Right kidney (tissue), 1 donor: ENCODE measurements around the gene FSD1.
"Not testable (repeated sequence)": the region's sequence is repeated elsewhere in the genome, so short reads cannot be mapped to it uniquely, and the experiment has no call there.

Experiments
- DNase-seq: peaks from one replicate; pipeline ENCODE4 v3.0.0-alpha.2; 2016

Gene FSD1

DNA sequence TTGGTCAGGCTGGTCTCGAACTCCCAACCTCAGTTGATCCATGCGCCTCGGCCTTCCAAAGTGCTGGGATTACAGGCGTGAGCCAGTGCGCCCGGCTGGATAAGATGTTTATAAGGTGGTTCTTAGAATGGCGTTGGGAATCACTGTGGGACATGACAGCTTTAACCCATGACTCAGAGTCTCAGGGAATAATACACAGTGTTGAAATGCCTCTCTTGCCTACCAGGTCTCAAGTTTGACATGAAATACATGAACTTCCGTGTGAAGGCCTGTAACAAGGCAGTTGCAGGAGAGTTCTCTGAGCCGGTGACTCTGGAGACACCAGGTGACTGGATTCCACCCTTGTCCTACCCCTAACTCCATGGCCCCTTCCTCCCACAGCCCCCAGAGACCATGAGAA, 12.6 kb downstream of the FSD1 start:
- DNase-seq, result no peak

GRCh38 chr19:4318460-4318859, 14.1 kb downstream of the FSD1 start:
- DNase-seq, result no peak

GRCh38 chr19:4319067-4319718, 14.8 kb downstream of the FSD1 start:
- no peak for DNase-seq

DNA sequence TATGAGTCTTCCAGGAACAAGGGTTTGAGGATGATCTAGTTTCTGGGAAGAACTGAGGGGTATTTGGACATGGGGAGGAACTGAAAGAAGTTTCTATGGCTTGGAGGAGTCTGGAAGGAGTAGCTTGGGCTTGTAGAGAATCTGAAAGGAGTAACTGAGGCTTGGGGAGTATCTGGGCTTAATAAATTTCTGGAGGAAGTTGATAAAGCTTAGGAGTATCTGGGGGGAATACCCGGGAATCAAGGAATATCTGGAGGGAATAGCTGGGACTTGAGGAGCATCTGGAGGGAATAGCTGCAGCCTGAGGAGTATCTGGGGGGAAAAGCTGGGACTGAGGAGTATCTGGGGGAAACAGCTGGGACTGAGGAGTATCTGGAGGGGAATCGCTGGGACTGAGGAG, 16.0 kb downstream of the FSD1 start:
- DNase-seq, result no peak

GRCh38 chr19:4322942-4323665, 18.7 kb downstream of the FSD1 start:
- no peak for DNase-seq

DNA sequence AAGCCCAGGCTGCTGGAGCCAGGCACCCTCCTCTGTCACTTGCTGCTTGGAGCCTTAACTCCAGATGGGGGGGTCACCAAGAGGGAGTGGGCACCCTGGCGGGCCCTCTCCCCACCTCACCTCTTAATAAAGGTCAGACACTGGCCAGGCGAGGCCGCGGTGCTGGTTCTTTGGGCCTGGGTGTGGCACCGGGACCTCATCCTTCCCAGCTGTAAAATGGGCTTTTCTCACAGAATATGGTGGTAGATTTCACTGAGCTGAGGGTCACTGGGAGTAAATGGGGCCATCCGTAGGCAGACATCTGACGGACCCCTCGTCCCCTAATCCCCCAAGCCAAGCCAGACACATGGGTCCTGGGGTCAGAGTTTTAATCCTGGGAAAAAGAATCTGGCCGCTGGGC, 19.3 kb downstream of the FSD1 start:
- DNase-seq, result no peak

DNA sequence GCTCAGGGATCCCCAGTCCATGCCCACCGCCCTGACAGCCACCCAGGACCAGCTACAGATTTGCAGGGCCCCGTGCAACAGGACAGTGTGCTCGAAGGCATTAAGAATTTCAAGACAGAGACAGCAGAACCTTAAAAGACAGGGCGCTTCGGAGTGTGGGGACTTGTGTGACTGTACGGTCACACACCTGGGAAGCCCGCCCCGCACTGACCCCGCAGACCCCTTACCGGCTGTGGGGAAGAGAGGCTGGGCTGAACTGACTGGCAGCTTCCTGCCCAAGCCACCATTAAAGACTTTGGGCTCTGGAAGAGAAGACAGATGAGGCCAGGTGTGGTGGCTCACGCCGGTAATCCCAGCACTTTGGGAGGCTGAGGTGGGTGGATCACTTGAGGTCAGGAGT, 19.8 kb downstream of the FSD1 start:
- no peak for DNase-seq

- no peak for DNase-seq
Observed at GRCh38 chr19:4326215-4326836, 21.9 kb downstream of the FSD1 start.

DNA sequence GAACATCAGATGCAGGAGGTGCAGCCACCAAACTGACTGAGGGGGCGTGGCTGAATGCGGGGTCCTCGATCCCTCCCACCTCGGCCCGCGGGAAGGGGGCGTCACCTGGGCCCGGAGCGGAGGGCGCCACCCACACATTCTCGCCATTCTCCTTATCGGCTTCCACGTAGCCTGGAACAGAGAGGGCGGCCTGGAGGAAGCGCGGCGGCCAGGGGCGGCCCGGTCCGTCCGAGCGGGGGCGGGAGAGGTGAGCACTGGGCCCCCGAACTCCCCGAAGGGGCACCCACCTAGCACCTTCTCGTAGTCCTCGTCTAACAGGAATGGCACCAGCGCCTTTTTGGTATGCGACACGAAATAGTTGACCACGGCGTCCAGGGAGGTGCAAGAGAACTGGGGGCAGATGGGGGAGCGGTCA, 22.4 kb downstream of the FSD1 start:
- DNase-seq, result no peak

DNA sequence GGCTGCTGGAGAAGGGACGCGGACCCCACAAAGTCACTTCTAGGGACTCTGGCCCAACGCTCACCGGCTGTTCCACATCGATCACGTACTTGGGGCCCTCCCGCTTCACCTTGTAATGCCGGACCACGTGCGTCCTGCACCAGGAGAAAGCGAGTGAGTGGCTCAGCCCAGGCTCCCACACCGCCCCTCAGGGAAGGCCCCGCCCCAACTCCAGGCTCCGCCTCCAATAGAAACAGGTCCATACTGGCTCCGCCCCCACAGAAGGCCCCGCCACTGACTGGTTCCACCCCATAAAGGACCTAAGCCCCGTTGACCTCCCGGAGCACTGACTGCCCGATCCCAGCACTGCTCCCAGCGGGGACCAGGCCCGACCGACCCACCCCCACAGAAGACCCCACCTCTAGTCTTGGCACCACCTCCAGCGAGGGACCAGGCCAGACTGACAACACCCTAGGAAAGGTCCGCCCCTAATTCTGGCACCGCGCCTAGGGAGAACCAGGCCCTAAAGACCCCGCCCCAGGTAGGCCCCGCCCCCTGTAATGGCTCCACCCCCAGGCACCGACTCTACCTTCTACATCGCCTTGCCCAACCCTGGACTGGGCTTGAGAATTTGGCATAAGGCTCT, 23.0 kb downstream of the FSD1 start:
- DNase-seq, result peak; percentile 60

GRCh38 chr19:4327877-4328242, 23.5 kb downstream of the FSD1 start:
- DNase-seq, result peak; percentile 79

GRCh38 chr19:4328243-4328990, 24.0 kb downstream of the FSD1 start:
- peak; percentile 86 for DNase-seq

- DNase-seq, result not testable (repeated sequence)
Observed at GRCh38 chr19:4328991-4329681, 24.7 kb downstream of the FSD1 start.

DNA sequence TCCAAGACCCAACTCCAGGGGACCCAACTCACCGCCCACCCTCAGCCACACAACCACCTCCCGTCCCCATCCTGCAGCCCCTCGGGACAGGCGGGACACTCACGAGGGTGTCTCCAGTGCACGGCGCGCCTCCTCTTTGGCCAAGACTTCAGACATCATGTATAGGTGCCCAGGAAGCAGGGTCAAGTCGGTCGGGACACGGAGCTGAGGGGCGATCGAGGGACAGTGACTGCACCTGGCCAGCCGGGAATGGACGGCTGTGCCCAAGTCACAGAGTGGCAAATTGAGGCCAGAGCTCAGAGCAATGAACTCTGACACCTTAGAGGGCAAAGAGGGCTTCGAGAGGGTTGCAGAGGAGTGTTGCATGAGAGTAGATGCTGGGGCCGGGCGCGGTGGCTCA, 25.5 kb downstream of the FSD1 start:
- DNase-seq, result no peak

DNA sequence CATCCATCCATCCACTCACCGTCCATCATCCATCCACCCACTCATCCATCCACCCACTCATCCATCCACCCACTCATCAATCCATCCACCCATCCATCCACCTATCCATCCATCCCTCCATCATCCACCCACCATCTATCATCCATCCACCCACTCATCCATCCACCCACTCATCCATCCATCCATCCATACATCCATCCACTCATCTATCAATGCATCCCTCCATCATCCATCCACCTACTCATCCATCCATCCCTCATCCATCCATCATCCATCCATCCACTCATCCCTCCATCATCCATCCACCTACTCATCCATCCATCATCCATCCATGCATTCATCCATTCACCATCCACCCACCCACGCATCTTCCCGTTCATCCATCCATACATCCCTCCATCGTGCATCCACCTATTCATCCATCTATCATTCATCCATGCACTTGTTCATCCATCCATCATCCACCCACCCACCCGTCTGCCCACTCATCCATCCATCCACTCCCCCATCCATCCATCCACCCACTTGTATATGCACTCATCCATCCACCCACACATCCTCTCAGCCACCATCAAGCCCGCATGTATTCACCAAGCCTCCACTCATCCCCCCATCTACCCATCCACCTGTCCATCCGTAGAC, 30.7 kb downstream of the FSD1 start:
- DNase-seq, result no peak

- DNase-seq, result peak; percentile 67
Observed at GRCh38 chr19:4337906-4338440, 33.6 kb downstream of the FSD1 start.

DNA sequence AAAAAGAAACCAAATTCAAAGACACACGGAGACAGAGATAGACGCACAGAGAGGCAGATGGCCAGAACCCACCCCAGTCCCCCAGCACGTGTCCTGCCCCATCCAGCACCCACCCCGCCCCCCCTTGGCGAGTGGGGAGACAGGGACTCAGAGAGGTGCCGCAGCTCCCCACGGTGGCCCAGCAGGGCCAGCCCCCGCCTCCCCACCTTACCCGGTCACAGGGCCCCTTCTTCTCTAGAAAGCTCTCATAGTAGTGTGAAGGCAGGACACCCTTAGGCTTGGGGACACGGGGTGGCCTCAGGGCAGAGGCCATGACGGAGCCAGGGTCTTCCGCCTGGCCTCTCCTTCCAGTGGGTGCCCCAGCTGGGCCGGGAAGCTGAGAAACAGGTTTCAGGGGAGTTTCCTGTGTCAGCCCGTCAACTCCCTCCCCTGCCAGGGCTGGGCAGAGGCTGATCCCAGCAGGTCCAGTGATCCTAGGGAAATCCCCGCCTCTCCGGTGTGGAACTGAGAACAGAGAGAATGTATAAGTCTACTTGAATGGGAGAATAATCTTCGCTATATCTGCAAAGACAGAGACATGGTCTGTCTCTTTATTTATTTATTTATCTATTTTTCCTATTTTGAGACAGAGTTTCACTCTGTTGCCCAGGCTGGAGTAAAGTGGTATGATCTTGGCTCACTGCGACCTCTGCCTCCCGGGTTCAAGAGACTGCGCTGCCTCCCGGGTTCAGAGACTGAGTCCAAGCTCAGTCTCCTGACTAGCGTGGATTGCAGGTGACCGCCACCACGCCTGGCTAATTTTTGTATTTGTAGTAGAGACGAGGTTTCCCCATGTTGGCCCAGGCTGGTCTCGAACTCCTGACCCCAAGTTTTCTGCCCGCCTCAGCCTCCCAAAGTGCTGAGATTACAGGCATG, 34.3 kb downstream of the FSD1 start, which contains the start of gene STAP2:
STAP2 (minus strand) TSS at position 387 of the 915 bp plus-strand sequence; CDS start at position 313, 74 bp downstream.
- DNase-seq, result peak; percentile 67

- DNase-seq, result no peak
Observed at GRCh38 chr19:4342314-4342614, 37.9 kb downstream of the FSD1 start.

GRCh38 chr19:4342615-4343369, 38.4 kb downstream of the FSD1 start:
- peak; percentile 96 for DNase-seq
